Fibroblast of skin of scalp (primary cell): ENCODE results near the gene BAHD1.

Experiments used
- DNase-seq: peaks from one replicate; pipeline ENCODE4 v3.0.0-alpha.2; 2013

BAHD1 gene

DNA sequence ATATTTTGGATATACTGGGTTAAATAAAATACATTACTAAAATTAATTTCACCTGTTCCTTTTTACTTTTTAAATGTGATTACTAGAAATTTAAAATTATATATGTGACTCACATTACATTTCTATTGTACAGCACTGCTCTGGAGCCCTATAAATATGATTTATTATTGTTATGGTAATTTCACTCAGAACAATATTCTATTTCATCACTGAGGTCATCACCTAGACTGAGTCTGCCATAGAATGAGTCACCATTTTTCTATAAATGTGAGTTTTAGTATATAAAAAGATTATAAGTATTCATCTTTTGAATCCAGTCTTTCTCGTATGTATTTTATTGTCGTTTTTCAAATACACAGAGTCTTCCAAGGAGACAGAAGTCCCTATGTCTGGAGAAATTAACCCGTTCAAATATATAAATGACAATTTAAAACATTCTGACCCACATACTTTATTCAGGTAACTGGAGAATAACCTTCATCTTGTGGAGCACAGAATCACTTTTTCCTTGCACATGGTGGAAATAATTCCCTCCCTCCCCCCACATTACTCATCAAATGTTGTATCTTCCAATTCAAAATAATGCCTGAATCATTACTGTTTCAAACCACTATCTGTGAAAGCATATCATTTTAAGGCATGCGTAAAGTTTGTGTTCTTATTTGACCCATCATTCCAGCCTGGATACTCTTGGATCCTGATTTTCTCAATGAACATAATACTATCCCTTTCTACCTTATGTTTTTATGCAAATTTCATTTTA is 60.0 kb downstream of the BAHD1 start:
- peak; percentile 27 for DNase-seq

DNA sequence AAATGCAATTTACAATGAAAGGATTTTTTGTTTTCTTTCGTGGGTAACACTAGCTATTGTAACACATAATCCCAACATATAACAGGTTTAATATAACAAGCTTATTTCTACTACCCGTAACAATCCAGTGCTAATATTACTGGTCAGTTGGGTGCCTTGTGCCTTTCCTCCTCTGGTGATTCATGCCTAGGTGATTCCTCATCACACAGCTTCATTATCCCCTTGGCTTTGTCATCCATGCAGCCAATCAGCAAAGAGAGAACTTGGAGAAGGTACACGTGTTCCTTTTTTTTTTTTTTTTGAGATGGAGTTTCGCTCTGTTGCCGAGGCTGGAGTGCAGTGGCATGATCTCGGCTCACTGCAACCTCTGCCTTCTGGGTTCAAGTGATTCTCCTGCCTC is 60.7 kb downstream of the BAHD1 start:
- no peak for DNase-seq

DNA sequence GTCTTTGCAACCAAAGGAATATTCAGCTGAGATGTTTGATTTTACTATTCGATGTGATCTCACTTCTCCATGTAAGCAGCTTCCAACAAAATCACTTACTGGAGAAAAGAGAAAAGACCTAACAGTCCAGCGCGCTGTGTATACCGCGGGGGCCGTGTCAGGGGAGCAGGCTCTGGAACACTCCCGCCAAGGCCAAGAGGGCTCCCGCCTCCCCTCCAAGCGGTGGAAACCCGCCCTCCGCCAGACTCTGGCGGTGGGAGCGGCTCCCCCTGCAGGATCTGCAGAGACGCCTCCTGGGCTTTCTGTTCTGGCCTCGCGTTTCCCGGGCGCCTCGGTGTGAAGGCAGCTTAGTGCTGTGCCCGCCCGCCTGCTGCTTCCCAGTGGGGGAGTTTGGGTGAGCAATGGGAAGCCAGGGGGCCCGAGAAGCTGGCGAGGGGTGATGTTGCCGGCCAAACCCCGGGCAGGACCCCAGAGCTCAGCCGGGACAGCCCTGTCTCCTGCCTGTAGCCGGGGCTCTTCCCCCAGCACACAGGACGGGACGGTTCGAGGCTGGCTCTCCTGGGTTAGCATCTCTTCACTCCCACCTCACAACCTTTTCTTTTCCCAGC is 66.3 kb downstream of the BAHD1 start:
- DNase-seq = peak; percentile 76

DNA sequence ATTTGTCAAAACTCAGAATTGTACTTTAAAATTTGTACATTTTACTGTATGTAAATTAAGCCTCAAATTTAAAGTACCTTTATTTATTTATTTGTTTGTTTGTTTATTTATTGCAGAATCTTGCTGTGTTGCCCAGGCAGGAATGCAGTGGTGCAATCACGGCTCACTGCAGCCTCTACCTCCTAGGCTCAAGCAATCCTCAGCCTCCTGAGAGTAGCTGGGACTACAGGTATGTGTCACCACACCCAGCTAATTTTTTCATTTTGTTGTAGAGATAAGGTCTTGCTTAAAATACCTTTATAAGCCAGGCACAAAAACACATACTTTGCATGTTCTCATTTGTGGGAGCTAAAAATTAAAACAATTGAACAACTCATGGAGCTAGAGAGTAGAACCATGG is 67.5 kb downstream of the BAHD1 start:
- no peak for DNase-seq

DNA sequence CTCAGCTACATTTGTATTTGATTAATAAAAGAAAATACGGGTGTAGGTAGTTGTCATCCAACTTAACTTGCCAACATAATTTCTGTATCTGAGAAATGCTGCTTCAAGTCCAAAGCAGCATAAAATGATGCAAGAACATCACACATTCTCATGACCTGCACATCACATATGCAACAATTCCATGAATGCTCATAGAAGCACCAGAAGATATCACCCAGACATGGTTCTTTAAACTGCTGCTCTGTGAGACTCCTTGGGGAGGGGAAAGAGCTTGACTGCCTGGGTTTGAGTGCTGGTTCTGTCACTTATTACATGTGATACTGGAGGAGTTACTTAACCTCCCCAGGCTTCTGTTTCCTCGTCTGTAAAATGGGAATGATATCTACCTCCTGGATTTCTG is 69.4 kb downstream of the BAHD1 start:
- DNase-seq = peak; percentile 28

DNA sequence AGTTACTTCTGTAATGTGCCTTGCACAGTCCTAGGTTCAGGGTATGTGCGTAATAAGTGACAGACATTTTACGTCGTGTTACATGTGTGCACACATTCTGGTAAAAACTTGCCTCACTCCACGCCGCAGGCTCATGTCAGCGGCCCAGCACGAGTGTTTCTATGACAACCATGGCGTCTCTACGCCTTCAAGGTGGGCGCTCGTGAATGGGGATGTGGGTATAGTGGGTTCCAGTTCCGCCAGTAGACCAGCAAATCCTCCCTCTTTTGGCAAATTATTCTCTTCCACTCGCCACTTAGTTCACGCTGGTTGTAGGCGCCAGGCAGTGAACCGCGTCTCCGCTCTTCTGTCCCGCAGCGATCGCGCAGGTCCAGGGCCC is 70.3 kb downstream of the BAHD1 start:
- no peak for DNase-seq

DNA sequence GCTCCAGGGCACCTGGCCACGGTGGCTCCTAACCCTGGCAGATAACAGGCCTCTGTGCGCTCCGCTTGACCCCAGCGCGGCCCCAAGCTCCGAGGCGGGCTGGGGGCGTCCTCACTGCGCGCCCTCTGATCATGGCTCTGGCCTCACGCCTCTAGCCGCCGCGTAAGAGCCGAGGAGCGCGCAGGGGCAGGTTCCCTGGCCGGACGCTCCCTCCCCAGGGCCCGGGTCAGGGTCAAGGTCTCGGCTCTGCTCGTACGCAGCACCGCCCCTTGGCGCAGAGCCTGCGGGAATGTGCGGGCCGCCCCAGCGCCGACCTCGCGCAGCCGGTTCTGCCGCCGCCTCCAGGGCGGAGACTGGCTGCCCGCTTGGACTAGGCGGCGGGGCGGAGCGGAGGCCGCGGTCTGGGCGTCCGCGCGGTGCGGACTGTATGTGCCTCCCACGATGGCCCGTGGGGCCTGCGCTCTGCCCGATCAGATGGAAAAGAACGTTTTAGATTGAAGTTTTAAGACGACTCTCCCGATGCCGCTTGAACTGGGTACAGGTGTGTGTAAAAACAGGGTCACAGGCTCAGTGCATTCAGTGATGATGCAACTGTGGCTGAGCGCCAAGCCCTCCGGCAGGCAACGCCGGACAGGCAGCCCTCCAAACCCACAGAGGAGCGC is 70.8 kb downstream of the BAHD1 start:
- peak; percentile 25 for DNase-seq

DNA sequence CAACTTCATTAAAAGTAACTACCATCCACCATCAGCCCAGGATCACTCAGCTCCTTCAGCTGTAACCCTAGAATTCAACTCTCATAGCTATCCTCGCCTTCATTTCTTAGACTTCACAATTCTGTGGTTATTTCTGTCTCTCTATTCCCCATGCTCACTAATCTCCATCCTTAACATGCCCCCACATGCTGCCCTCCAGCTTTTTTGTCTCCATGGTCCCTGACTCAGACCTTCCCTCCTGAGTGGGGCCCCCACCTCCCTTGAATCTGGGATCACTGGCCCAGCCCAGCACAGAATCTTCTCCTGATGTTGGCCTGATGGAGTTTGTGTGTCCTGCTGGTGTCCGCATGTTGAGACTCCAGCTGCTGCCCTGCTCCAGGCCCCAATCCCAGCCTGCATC is 71.7 kb downstream of the BAHD1 start:
- DNase-seq = no peak

DNA sequence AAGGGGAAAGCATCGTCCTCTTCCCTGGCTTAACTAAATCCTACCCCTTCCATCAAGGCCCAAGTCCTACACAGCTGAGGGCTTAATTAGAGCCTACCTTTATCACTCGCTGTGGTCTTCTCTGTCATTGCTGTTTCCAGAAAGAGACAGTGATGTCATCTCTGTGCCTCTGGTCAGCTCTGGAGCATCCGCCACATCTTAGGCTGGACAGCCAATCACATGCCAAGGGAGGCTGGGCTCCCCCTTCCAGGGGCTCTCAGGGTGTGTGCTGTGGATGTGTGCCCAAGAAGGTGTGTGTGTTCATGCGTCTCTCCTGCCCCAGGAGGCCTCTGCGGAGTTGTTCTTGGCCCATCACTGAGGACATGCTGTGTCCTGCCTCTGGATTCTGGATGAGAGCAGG is 72.9 kb downstream of the BAHD1 start:
- DNase-seq = no peak

DNA sequence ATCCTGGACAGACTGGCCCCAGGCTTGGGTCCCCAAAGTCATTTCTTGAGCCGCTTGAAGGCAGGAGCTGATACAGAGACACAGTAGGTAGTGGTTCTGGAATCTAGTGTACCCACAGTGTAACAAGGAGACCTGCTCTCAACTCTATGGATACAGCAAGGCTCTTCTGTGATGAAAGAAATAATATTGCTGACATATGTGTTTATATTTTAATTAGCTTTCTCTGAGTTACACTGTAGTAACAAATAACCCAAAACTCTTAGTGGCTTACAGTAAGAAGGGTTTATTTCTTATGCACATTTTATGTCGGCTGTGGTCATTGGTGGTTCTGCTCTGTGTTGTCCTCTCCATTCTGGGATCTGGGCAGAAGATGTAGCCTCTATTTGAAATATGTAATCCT is 75.6 kb downstream of the BAHD1 start:
- DNase-seq = no peak
